GM23248 (cell line): ENCODE measurements around the gene TUG1. TPM values are rescaled to one million over a fixed set of nuclear protein-coding genes. Genes with fewer than 3 reads are reported as not detected.

ENCODE experiments used
- DNase-seq: peaks from one replicate; pipeline ENCODE4 v3.0.0-alpha.2; 2015
- H2AFZ ChIP-seq: fragments of 200-600 bp; sonication (generic); 2 replicates; pipeline ENCODE4 v1.6.1; 2016; ENCODE audit warnings: antibody characterized with exemption
- H3F3A ChIP-seq: fragments of 200-600 bp; sonication (generic); 2 replicates; pipeline ENCODE4 v1.6.1; 2016; ENCODE audit warnings: mild to moderate bottlenecking, antibody characterized with exemption, mixed run types; ENCODE audit not compliant: insufficient read depth
- H3K27ac ChIP-seq: fragments of 200-600 bp; sonication (generic); 2 replicates; pipeline ENCODE4 v1.5.1; 2016; ENCODE audit warnings: mild to moderate bottlenecking
- H3K27me3 ChIP-seq: fragments of 200-600 bp; sonication (generic); replicated peaks from 2 replicates; pipeline ENCODE4 v1.6.1; 2016; ENCODE audit warnings: mild to moderate bottlenecking; ENCODE audit not compliant: insufficient read depth
- H3K36me3 ChIP-seq: fragments of 200-600 bp; sonication (generic); 2 replicates; pipeline ENCODE4 v1.6.1; 2016; ENCODE audit warnings: low read depth, mild to moderate bottlenecking
- H3K4me1 ChIP-seq: fragments of 200-600 bp; sonication (generic); 2 replicates; pipeline ENCODE4 v1.6.1; 2016; ENCODE audit warnings: mild to moderate bottlenecking; ENCODE audit not compliant: insufficient read depth
- H3K4me2 ChIP-seq: fragments of 200-600 bp; sonication (generic); one replicate; pipeline ENCODE4 v1.6.1; 2016; ENCODE audit warnings: mild to moderate bottlenecking; ENCODE audit not compliant: unreplicated experiment
- H3K4me3 ChIP-seq: fragments of 200-600 bp; sonication (generic); 2 replicates; pipeline ENCODE4 v1.5.1; 2016; ENCODE audit warnings: mild to moderate bottlenecking
- H3K79me2 ChIP-seq: fragments of 200-600 bp; sonication (generic); 2 replicates; pipeline ENCODE4 v1.6.1; 2016; ENCODE audit warnings: mild to moderate bottlenecking; ENCODE audit not compliant: insufficient read depth
- H3K9ac ChIP-seq: fragments of 200-600 bp; sonication (generic); 2 replicates; pipeline ENCODE4 v1.6.1; 2016; ENCODE audit warnings: mild to moderate bottlenecking
- H3K9me2 ChIP-seq: fragments of 200-600 bp; sonication (generic); 2 replicates; pipeline ENCODE4 v1.6.1; 2016; ENCODE audit warnings: mixed run types, mild to moderate bottlenecking, moderate library complexity; ENCODE audit not compliant: insufficient read depth
- H3K9me3 ChIP-seq: fragments of 200-600 bp; sonication (generic); one replicate; pipeline ENCODE4 v1.6.1; 2017; ENCODE audit warnings: low read depth
- H4K20me1 ChIP-seq: fragments of 200-600 bp; sonication (generic); 2 replicates; pipeline ENCODE4 v1.6.0; 2016; ENCODE audit not compliant: insufficient read depth
- EZH2 ChIP-seq: fragments of 200-600 bp; sonication (generic); IDR thresholded peaks from 2 replicates; pipeline ENCODE4 v1.6.1; 2018; ENCODE audit warnings: antibody characterized with exemption, mild to moderate bottlenecking; ENCODE audit not compliant: insufficient read depth, poor library complexity, severe bottlenecking
- EZH2phosphoT487 ChIP-seq: fragments of 200-600 bp; sonication (generic); IDR thresholded peaks from 2 replicates; pipeline ENCODE4 v1.6.1; 2018; ENCODE audit warnings: antibody characterized with exemption, moderate library complexity, mild to moderate bottlenecking, low read depth; ENCODE audit not compliant: insufficient read depth
- WGBS, 2 experiments: methylation state at CpG; one replicate each; pipeline ENCODE4 v1.1.6; 2015 to 2017; ENCODE audit warnings: low lambda C conversion rate in 2 of 2, low coverage in 1 of 2; ENCODE audit errors: missing lambda C conversion rate in 2 of 2; 5-methylcytosine and 5-hydroxymethylcytosine counted together
- in situ Hi-C: fragments of 300-500 bp; cut with MboI; formaldehyde crosslinking; loops from 2 replicates; pipeline ENCODE4 v1.15.0; 2020
- polyA plus RNA-seq: library from polyadenylated mRNA; unstranded; fragments of >200 nt; fragmentation: Nextera tagmentation; extraction: Ambion mirVana; gene quantifications from 2 replicates; pipeline ENCODE4 v1.2.1, GENCODE V29; 2016
- total RNA-seq: library from RNA; depleted of rRNA; stranded (reverse); fragments of >200 nt; shearing (Covaris generic); gene quantifications from 2 replicates; pipeline ENCODE4 v1.2.3, GENCODE V29; 2014

The TUG1 gene
- total and polyA plus RNA-seq, 2 experiments from 2014 or later, result 26.6 to 65.9 TPM

- Histone ChIP-seq H3K4me1 (no peaks in the 10 kb centered on the region), H3K36me3 (peaks cover 55% of the 10 kb centered on the region), H3K9me2 (no peaks in the 10 kb centered on the region), H3F3A (no peaks in the 10 kb centered on the region), H2AFZ (no peak overlapping the region), H3K9me3 (no peaks in the 10 kb centered on the region), H3K4me2 (no peak overlapping the region), H3K27me3 (no peaks in the 10 kb centered on the region), H4K20me1 (0 out of 2 replicates have a peak, but pooled peaks cover 5% of the 10 kb centered on the region), H3K79me2 (no peaks in the 10 kb centered on the region), H3K27ac (no peak overlapping the region), H3K9ac (no peak overlapping the region), H3K4me3 (no peak overlapping the region)
- DNase-seq, result no peak
- TF ChIP-seq EZH2phosphoT487 (no peak), EZH2 (no peak)
- in situ Hi-C loops, result no loop called here
- WGBS, 2 experiments, result 95 to 98% methylated on average over 16 of the region's 16 CpGs
Observed at GRCh38 chr22:30932661-30933060, 36.4 kb upstream of the TUG1 start.

GRCh38 chr22:30933457-30933856 lies 35.6 kb upstream of the TUG1 start:
- no peak for TF ChIP-seq EZH2phosphoT487
- no peak for TF ChIP-seq EZH2
- Histone ChIP-seq H3K4me1 (no peaks in the 10 kb centered on the region), H3K79me2 (no peaks in the 10 kb centered on the region), H3K4me2 (no peak overlapping the region), H3K36me3 (peaks cover 59% of the 10 kb centered on the region), H2AFZ (no peak overlapping the region), H3K4me3 (no peak overlapping the region), H3K9ac (no peak overlapping the region), H3K27me3 (no peaks in the 10 kb centered on the region), H3K27ac (no peak overlapping the region), H3K9me2 (no peaks in the 10 kb centered on the region), H3F3A (no peaks in the 10 kb centered on the region), H4K20me1 (0 out of 2 replicates have a peak, but pooled peaks cover 5% of the 10 kb centered on the region), H3K9me3 (no peaks in the 10 kb centered on the region)
- in situ Hi-C loops, result no loop called here
- 95 to 100% methylated on average over 7 of the region's 7 CpGs for WGBS, 2 experiments
- DNase-seq, result no peak

DNA sequence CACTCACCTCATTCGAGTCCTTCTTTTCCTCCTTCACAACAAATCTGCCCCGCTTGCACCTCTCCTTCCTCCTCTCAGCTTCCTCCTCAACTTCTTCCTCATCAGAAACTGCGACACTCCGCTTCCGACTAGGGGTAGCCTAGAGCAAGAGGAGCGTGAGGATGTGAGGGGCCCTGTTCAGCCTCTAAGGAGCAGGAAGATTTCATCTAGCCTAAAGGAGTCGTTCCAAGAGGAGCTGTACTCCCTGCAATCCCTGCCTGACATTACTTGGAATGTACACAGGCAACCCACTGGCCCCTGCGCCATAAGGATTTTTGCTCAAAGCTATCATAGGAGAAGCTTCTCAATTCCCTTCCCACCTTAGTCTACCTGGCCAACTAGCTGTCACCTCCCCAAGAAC lies 35.0 kb upstream of the TUG1 start:
- Histone ChIP-seq H3F3A (no peaks in the 10 kb centered on the region), H3K27me3 (no peaks in the 10 kb centered on the region), H3K9me2 (no peaks in the 10 kb centered on the region), H3K4me3 (no peak overlapping the region), H3K4me2 (no peak overlapping the region), H3K79me2 (no peaks in the 10 kb centered on the region), H3K27ac (no peak overlapping the region), H2AFZ (no peak overlapping the region), H3K9ac (no peak overlapping the region), H4K20me1 (no peaks in the 10 kb centered on the region), H3K9me3 (no peaks in the 10 kb centered on the region), H3K4me1 (no peaks in the 10 kb centered on the region), H3K36me3 (peaks cover 58% of the 10 kb centered on the region)
- TF ChIP-seq EZH2phosphoT487, result no peak
- no peak for TF ChIP-seq EZH2
- DNase-seq, result no peak
- in situ Hi-C loops, result no loop called here
- 91 to 97% methylated on average over 8 of the region's 8 CpGs for WGBS, 2 experiments

GRCh38 chr22:30940685-30941362 lies 28.2 kb upstream of the TUG1 start:
- no peak for TF ChIP-seq EZH2phosphoT487
- no peaks in the 10 kb centered on the region for H3K9me3 ChIP-seq
- WGBS, 2 experiments, result 96 to 98% methylated on average over 7 of the region's 7 CpGs
- H3K27ac ChIP-seq, result no peak overlapping the region
- H3K4me1 ChIP-seq, result no peaks in the 10 kb centered on the region
- no peaks in the 10 kb centered on the region for H3K9me2 ChIP-seq
- H3K4me3 ChIP-seq, result no peak overlapping the region
- H3F3A ChIP-seq, result no peaks in the 10 kb centered on the region
- no peak for DNase-seq
- H3K36me3 ChIP-seq, result peaks cover 71% of the 10 kb centered on the region
- no peak overlapping the region for H3K9ac ChIP-seq
- no peaks in the 10 kb centered on the region for H3K27me3 ChIP-seq
- H2AFZ ChIP-seq, result no peak overlapping the region
- no peak overlapping the region for H3K4me2 ChIP-seq
- no peaks in the 10 kb centered on the region for H4K20me1 ChIP-seq
- in situ Hi-C loops, result no loop called here
- no peaks in the 10 kb centered on the region for H3K79me2 ChIP-seq

GRCh38 chr22:30941363-30941740 lies 27.7 kb upstream of the TUG1 start:
- Histone ChIP-seq H3F3A (no peaks in the 10 kb centered on the region), H3K4me3 (no peak overlapping the region), H2AFZ (no peak overlapping the region), H3K27ac (no peak overlapping the region), H3K4me2 (no peak overlapping the region), H3K79me2 (no peaks in the 10 kb centered on the region), H3K4me1 (no peaks in the 10 kb centered on the region), H4K20me1 (no peaks in the 10 kb centered on the region), H3K27me3 (no peaks in the 10 kb centered on the region), H3K9me3 (no peaks in the 10 kb centered on the region), H3K9ac (no peak overlapping the region), H3K36me3 (peaks cover 73% of the 10 kb centered on the region; the same call in 1 of the 2 replicates), H3K9me2 (no peaks in the 10 kb centered on the region)
- in situ Hi-C loops, result no loop called here
- TF ChIP-seq EZH2 (no peak), EZH2phosphoT487 (no peak)
- WGBS, 2 experiments, result 94 to 95% methylated on average over 11 of the region's 11 CpGs
- DNase-seq, result no peak
